Stimulated activated naive B cell treated with anti-CD40 and anti-IgM and Interleukin-4, amounts not matched to agents 10 μg/mL and 1 μg/mL and 100 μg/mL, for 72 hours (primary cell): ENCODE data around the gene HCFC2.
A peak's percentile ranks its signal among the peaks of the same experiment; 100 is the strongest.

Source experiments
- ATAC-seq, 2 donors: fragments of 150-1000 bp; cut with Tn5 transposase; replicated peaks; 2 replicates each; pipeline ENCODE4 v1.10.0; 2021; ENCODE audit warnings: moderate library complexity in 1 of 2
- DNase-seq: peaks from one replicate; pipeline ENCODE4 v3.0.0; 2021
- H3K27ac Mint-ChIP-seq: one replicate; pipeline ENCODE4 v1.8.0; 2022; ENCODE audit warnings: mild to moderate bottlenecking, mixed read lengths
- H3K27me3 Mint-ChIP-seq, 2 donors: one replicate each; pipeline ENCODE4 v1.8.0; 2022; ENCODE audit warnings: mixed read lengths in 2 of 2
- H3K36me3 Mint-ChIP-seq, 2 donors: one replicate each; pipeline ENCODE4 v1.8.0; 2022; ENCODE audit warnings: mixed read lengths in 2 of 2, mild to moderate bottlenecking in 1 of 2
- H3K4me1 Mint-ChIP-seq, 2 donors: one replicate each; pipeline ENCODE4 v1.8.0; 2022; ENCODE audit warnings: mixed read lengths in 2 of 2, mild to moderate bottlenecking in 1 of 2
- H3K4me3 Mint-ChIP-seq, 2 donors: one replicate each; pipeline ENCODE4 v1.8.0; 2022; ENCODE audit warnings: mild to moderate bottlenecking in 2 of 2, mixed read lengths in 2 of 2, moderate library complexity in 1 of 2
- H3K9me3 Mint-ChIP-seq, 2 donors: one replicate each; pipeline ENCODE4 v1.8.0; 2022; ENCODE audit warnings: mixed read lengths in 2 of 2, mild to moderate bottlenecking in 1 of 2

HCFC2 gene

DNA sequence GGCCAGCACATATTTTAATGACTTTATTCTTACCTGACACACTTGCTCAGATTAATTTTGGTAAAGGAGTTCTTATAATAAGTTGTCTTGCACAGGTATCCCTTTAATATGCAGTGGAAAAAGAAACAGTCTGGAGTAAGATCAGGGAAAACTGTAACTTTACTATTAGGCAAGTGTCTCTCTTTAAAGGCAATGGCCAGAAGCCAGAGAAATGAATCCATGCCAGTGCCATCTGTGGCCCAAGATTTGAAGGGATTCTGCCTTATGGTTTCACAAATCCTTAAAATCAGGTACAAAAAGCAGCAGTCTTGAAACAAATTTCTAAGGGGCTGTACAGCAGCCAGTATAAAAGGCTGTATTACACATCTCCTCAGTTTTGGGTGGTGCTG lies 51.2 kb downstream of the HCFC2 start:
- peaks cover 6 to 18% of the 10 kb centered on the region in 2 donors for H3K36me3 Mint-ChIP-seq
- H3K9me3 Mint-ChIP-seq: no peaks in the 10 kb centered on the region
- ATAC-seq (no peak), DNase-seq (no peak)
- no peak overlapping the region for H3K27ac Mint-ChIP-seq
- H3K4me1 Mint-ChIP-seq: peaks cover 0 to 6% of the 10 kb centered on the region in 2 donors
- no peaks in the 10 kb centered on the region for H3K27me3 Mint-ChIP-seq
- no peak overlapping the region for H3K4me3 Mint-ChIP-seq

DNA sequence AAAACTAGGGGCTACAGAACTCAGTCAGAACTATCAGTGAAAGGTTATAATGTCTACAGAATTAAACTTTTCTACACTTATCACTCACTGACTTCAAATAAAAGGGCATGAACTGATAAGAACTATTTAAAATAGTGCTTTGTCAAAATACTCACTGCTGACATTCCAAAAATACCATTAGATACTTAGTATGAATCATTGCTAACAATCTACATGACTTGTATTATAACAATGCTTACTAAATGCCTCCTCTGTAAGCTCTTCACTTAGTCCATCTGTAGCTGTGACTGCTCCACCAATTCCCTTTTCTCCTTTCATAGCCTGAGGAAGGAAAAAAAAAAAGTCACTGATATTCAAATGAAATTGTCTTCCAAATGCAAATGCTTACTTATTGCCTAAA lies 56.7 kb downstream of the HCFC2 start:
- H3K27ac Mint-ChIP-seq: no peak overlapping the region
- H3K4me1 Mint-ChIP-seq: peaks cover 0 to 1% of the 10 kb centered on the region in 2 donors
- ATAC-seq (no peak), DNase-seq (no peak)
- no peaks in the 10 kb centered on the region for H3K9me3 Mint-ChIP-seq
- H3K27me3 Mint-ChIP-seq: no peaks in the 10 kb centered on the region
- H3K4me3 Mint-ChIP-seq: no peak overlapping the region
- peaks cover 7 to 20% of the 10 kb centered on the region in 2 donors for H3K36me3 Mint-ChIP-seq

GRCh38 chr12:104122298-104122697 lies 58.0 kb downstream of the HCFC2 start:
- H3K27ac Mint-ChIP-seq: no peak overlapping the region
- DNase-seq (no peak), ATAC-seq (no peak)
- H3K9me3 Mint-ChIP-seq: no peaks in the 10 kb centered on the region
- no peaks in the 10 kb centered on the region for H3K4me1 Mint-ChIP-seq
- no peak overlapping the region for H3K4me3 Mint-ChIP-seq
- H3K36me3 Mint-ChIP-seq: peaks cover 10 to 24% of the 10 kb centered on the region in 2 donors
- no peaks in the 10 kb centered on the region for H3K27me3 Mint-ChIP-seq

GRCh38 chr12:104126548-104126947 lies 62.2 kb downstream of the HCFC2 start:
- ATAC-seq (no peak), DNase-seq (no peak)
- Mint-ChIP-seq H3K27ac (no peak overlapping the region), H3K4me1 (no peaks in the 10 kb centered on the region), H3K9me3 (no peaks in the 10 kb centered on the region), H3K27me3 (no peaks in the 10 kb centered on the region), H3K36me3 (peaks cover 16 to 33% of the 10 kb centered on the region in 2 donors), H3K4me3 (no peak overlapping the region)

GRCh38 chr12:104130760-104131159 lies 66.4 kb downstream of the HCFC2 start:
- Mint-ChIP-seq H3K27ac (no peak overlapping the region), H3K4me1 (peaks cover 0 to 7% of the 10 kb centered on the region in 2 donors), H3K4me3 (no peak overlapping the region), H3K36me3 (peaks cover 10 to 27% of the 10 kb centered on the region in 2 donors), H3K27me3 (no peaks in the 10 kb centered on the region), H3K9me3 (no peaks in the 10 kb centered on the region)
- DNase-seq: no peak
- ATAC-seq: no peak

DNA sequence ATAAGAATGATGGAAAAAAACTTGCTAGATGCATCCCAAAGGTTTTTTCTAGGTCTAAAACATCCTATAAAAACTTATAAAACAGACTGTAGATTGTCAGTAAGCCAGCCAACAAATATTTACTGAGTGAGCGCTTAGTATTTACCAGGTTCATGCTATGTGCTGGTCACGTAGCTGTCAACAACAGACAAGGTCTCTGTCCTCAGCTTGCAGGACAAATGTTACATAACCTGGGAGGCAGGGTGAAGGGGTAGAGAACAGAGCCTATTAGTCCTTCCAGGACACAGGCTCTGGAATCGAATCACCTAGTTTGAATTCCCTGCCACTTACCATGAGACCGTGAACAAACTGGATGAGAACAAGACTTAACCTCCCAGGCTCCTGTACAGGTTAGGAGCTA lies 67.3 kb downstream of the HCFC2 start:
- Mint-ChIP-seq H3K9me3 (no peaks in the 10 kb centered on the region), H3K4me3 (no peak overlapping the region), H3K36me3 (peaks cover 7 to 23% of the 10 kb centered on the region in 2 donors), H3K4me1 (peaks cover 4 to 9% of the 10 kb centered on the region in 2 donors), H3K27ac (no peak overlapping the region), H3K27me3 (no peaks in the 10 kb centered on the region)
- ATAC-seq (no peak), DNase-seq (no peak)

DNA sequence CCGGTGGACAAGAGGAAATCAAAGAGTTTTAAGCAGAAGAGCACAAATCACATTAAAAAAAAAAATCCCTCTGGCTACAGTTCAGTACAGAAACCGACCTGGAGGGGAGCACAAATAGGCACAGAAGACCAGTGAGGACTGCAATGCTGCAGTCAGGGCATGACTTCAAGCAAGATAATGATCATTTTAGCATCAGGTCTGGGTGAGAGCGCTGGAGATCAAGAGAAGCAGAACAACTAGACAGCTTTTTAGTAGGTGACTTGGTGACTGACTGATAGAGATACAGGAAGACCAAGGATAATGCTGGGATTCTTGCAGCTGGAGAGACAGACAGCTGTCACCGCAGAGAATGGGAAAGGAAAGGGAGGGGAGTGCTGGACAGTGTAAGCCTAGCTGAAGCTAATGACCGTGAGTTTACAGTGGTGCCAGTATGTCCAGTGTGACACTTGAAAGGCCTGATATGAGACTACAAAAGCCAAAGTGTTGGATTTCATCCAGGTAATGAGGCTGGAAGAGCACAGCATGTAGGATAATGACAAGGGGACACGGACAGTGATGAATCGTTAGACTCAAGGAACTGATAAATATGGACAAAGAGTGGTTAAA lies 68.1 kb downstream of the HCFC2 start:
- no peak overlapping the region for H3K27ac Mint-ChIP-seq
- H3K4me3 Mint-ChIP-seq: no peak overlapping the region
- peaks cover 6 to 13% of the 10 kb centered on the region in 2 donors for H3K4me1 Mint-ChIP-seq
- no peaks in the 10 kb centered on the region for H3K27me3 Mint-ChIP-seq
- ATAC-seq (no peak), DNase-seq (no peak)
- no peaks in the 10 kb centered on the region for H3K9me3 Mint-ChIP-seq
- peaks cover 7 to 23% of the 10 kb centered on the region in 2 donors for H3K36me3 Mint-ChIP-seq

DNA sequence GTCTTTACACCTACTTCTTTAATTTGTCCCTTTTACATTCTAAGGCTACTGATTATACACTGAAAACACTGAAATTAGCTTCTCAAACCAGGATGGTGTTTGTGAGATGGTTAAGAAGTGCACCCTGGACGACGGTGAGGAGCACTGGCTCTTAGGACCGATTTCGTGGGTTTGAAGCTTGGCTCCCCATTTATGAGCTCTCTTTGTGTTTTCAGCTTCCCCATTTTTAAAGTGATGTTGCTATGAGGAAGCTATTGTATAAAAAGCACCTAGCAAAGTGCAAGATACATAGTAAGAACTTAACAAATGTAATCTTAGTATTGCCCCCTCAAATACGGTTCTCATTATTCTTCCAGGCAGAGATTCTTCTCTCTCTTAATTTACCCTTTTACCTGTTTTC lies 69.0 kb downstream of the HCFC2 start:
- no peak overlapping the region for H3K4me3 Mint-ChIP-seq
- no peaks in the 10 kb centered on the region for H3K9me3 Mint-ChIP-seq
- H3K36me3 Mint-ChIP-seq: peaks cover 5 to 23% of the 10 kb centered on the region in 2 donors
- no peaks in the 10 kb centered on the region for H3K27me3 Mint-ChIP-seq
- peak overlapping the region; percentile 20 for H3K27ac Mint-ChIP-seq
- peaks cover 6 to 13% of the 10 kb centered on the region in 2 donors for H3K4me1 Mint-ChIP-seq
- ATAC-seq (no peak), DNase-seq (no peak)

GRCh38 chr12:104133866-104134265 lies 69.5 kb downstream of the HCFC2 start:
- no peaks in the 10 kb centered on the region for H3K27me3 Mint-ChIP-seq
- H3K9me3 Mint-ChIP-seq: no peaks in the 10 kb centered on the region
- DNase-seq (no peak), ATAC-seq (no peak)
- H3K4me3 Mint-ChIP-seq: no peak overlapping the region
- H3K27ac Mint-ChIP-seq: no peak overlapping the region
- H3K4me1 Mint-ChIP-seq: peaks cover 6 to 13% of the 10 kb centered on the region in 2 donors
- peaks cover 5 to 22% of the 10 kb centered on the region in 2 donors for H3K36me3 Mint-ChIP-seq

DNA sequence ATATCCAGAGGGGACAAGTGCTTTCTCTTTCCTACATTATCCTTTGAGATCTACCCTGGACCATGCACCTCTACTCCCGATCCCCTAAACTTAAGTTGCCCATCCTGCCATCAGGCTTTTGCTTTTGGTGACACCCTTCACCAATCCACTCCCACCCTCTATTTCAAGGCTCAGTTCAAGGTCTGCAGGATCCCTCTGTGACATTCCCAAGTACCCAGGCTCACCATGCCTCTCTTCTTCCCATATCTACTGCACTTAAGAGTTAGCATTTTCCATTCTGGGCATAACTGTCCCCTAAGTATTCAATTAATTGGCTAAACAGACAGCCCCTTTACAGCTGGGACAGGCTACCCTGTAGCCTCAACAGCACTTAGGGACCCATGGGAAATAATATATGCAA lies 70.6 kb downstream of the HCFC2 start:
- Mint-ChIP-seq H3K4me3 (no peak overlapping the region), H3K27me3 (no peaks in the 10 kb centered on the region), H3K9me3 (no peaks in the 10 kb centered on the region), H3K4me1 (peaks cover 6 to 13% of the 10 kb centered on the region in 2 donors), H3K27ac (no peak overlapping the region), H3K36me3 (peaks cover 0 to 12% of the 10 kb centered on the region in 2 donors)
- ATAC-seq (no peak), DNase-seq (no peak)

- no peak for DNase-seq
- Mint-ChIP-seq H3K9me3 (no peaks in the 10 kb centered on the region), H3K4me1 (peaks cover 6 to 13% of the 10 kb centered on the region in 2 donors), H3K27ac (peak overlapping the region; percentile 89), H3K4me3 (peak overlapping the region; percentile 85 to 86), H3K36me3 (peaks cover 0 to 8% of the 10 kb centered on the region in 2 donors), H3K27me3 (no peaks in the 10 kb centered on the region)
- no peak for ATAC-seq
These were observed 72.2 kb downstream of the HCFC2 start for GRCh38 chr12:104136577-104136976.

GRCh38 chr12:104137001-104137901 lies 72.9 kb downstream of the HCFC2 start:
- H3K9me3 Mint-ChIP-seq: no peaks in the 10 kb centered on the region
- DNase-seq (peak; percentile 51), ATAC-seq (peak; percentile 40 to 50)
- peak overlapping the region; percentile 89 for H3K27ac Mint-ChIP-seq
- H3K27me3 Mint-ChIP-seq: no peaks in the 10 kb centered on the region
- H3K36me3 Mint-ChIP-seq: peaks cover 0 to 5% of the 10 kb centered on the region in 2 donors
- H3K4me3 Mint-ChIP-seq: peak overlapping the region; percentile 85 to 86
- peaks cover 6 to 10% of the 10 kb centered on the region in 2 donors for H3K4me1 Mint-ChIP-seq

- Mint-ChIP-seq H3K27me3 (peaks cover 0 to 5% of the 10 kb centered on the region in 2 donors), H3K4me3 (peak within 1 kb of the TSS; percentile 85 to 86), H3K4me1 (peaks cover 5 to 6% of the 10 kb centered on the region in 2 donors), H3K9me3 (no peaks in the 10 kb centered on the region), H3K36me3 (no peaks in the 10 kb centered on the region), H3K27ac (peak within 1 kb of the TSS; percentile 89)
- ATAC-seq: peak; percentile 95
- DNase-seq: peak; percentile 88
These were observed 73.8 kb downstream of the HCFC2 start, which contains the start of gene NFYB for GRCh38 chr12:104137902-104138796. TSS of gene NFYB (minus strand) at chr12:104138210. CDS start at chr12:104135453, 2,757 bp downstream.

DNA sequence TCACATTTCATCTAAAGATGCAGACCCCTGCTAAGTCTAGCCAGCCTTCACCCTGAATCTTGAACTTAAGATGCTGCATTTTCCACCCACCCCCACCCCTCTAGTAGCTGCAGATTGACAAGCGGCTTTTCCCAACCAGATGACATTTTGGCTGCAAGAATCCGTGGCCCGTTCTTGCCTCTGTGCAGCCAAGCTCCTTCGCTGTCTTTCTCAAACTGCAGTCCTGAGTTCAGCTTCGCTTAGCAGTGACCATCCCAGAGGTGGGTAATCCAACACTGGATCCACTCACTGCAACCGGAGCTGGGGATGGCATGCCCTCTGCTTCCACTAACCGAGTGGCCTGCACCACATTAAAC lies 74.4 kb downstream of the HCFC2 start:
- Mint-ChIP-seq H3K27me3 (peaks cover 0 to 5% of the 10 kb centered on the region in 2 donors), H3K4me1 (peaks cover 5 to 6% of the 10 kb centered on the region in 2 donors), H3K9me3 (no peaks in the 10 kb centered on the region), H3K4me3 (peak overlapping the region; percentile 52 to 74), H3K27ac (peak overlapping the region; percentile 65), H3K36me3 (no peaks in the 10 kb centered on the region)
- ATAC-seq: no peak
- DNase-seq: no peak
